ENCODE results near the gene SFI1.

SFI1 gene

GRCh38 chr22:31497148-31497938 lies 1.0 kb downstream of the SFI1 start:
- Histone ChIP-seq H3K4me2 (ENCODE audit: low read depth, low read length, poor library complexity, severe bottlenecking) (peak overlapping the region; percentile 92), H3K79me2 (ENCODE audit: insufficient read depth, low read length) (peaks cover 37% of the 10 kb centered on the region), H3K9me3 (ENCODE audit: insufficient read depth, low read depth, low read length) (no peaks in the 10 kb centered on the region), H3K36me3 (ENCODE audit: insufficient read depth, low read length) (no peaks in the 10 kb centered on the region), H2AFZ (ENCODE audit: low read length) (peak overlapping the region; percentile 94), H3K9me2 (replicated peaks; ENCODE audit: low read depth, low read length) (no peaks in the 10 kb centered on the region), H3F3A (ENCODE audit: low read depth) (no peaks in the 10 kb centered on the region), H3K4me3 (ENCODE audit: low read length, poor library complexity, severe bottlenecking) (peak overlapping the region; percentile 83), H4K20me1 (ENCODE audit: insufficient read depth, low read length, poor library complexity, severe bottlenecking) (no peaks in the 10 kb centered on the region), H3K27me3 (ENCODE audit: insufficient read depth, low read length, poor library complexity, severe bottlenecking) (no peaks in the 10 kb centered on the region), H3K9ac (ENCODE audit: low read depth, low read length, poor library complexity, severe bottlenecking) (peak overlapping the region; percentile 71), H3K4me1 (ENCODE audit: insufficient read depth, low read length, poor library complexity, severe bottlenecking) (peaks cover 7% of the 10 kb centered on the region)
- TF ChIP-seq EZH2phosphoT487 (IDR thresholded peaks at IDR 0.05; ENCODE audit: borderline replicate concordance) (no peak), CTCF (conservative IDR thresholded peaks at IDR 0.05; ENCODE audit: low read length) (no peak)

GRCh38 chr22:31501738-31502137 lies 5.4 kb downstream of the SFI1 start:
- Histone ChIP-seq H3K9ac (ENCODE audit: low read depth, low read length, poor library complexity, severe bottlenecking) (no peak overlapping the region), H3K4me1 (ENCODE audit: insufficient read depth, low read length, poor library complexity, severe bottlenecking) (peaks cover 7% of the 10 kb centered on the region), H2AFZ (ENCODE audit: low read length) (no peak overlapping the region), H3K79me2 (ENCODE audit: insufficient read depth, low read length) (peaks cover 44% of the 10 kb centered on the region), H3K4me2 (ENCODE audit: low read depth, low read length, poor library complexity, severe bottlenecking) (no peak overlapping the region), H3K36me3 (ENCODE audit: insufficient read depth, low read length) (no peaks in the 10 kb centered on the region), H3F3A (ENCODE audit: low read depth) (no peaks in the 10 kb centered on the region), H3K9me3 (ENCODE audit: insufficient read depth, low read depth, low read length) (no peaks in the 10 kb centered on the region), H4K20me1 (ENCODE audit: insufficient read depth, low read length, poor library complexity, severe bottlenecking) (no peaks in the 10 kb centered on the region), H3K4me3 (ENCODE audit: low read length, poor library complexity, severe bottlenecking) (no peak overlapping the region), H3K27me3 (ENCODE audit: insufficient read depth, low read length, poor library complexity, severe bottlenecking) (no peaks in the 10 kb centered on the region), H3K9me2 (replicated peaks; ENCODE audit: low read depth, low read length) (no peaks in the 10 kb centered on the region)
- TF ChIP-seq EZH2phosphoT487 (IDR thresholded peaks at IDR 0.05; ENCODE audit: borderline replicate concordance) (no peak), CTCF (conservative IDR thresholded peaks at IDR 0.05; ENCODE audit: low read length) (no peak)

- Histone ChIP-seq H3K36me3 (ENCODE audit: insufficient read depth, low read length) (no peaks in the 10 kb centered on the region), H3F3A (ENCODE audit: low read depth) (no peaks in the 10 kb centered on the region), H3K4me2 (ENCODE audit: low read depth, low read length, poor library complexity, severe bottlenecking) (no peak overlapping the region), H4K20me1 (ENCODE audit: insufficient read depth, low read length, poor library complexity, severe bottlenecking) (no peaks in the 10 kb centered on the region), H3K79me2 (ENCODE audit: insufficient read depth, low read length) (peaks cover 29% of the 10 kb centered on the region; the same call in 1 of the 2 replicates), H3K27me3 (ENCODE audit: insufficient read depth, low read length, poor library complexity, severe bottlenecking) (no peaks in the 10 kb centered on the region), H3K4me3 (ENCODE audit: low read length, poor library complexity, severe bottlenecking) (no peak overlapping the region), H3K9me3 (ENCODE audit: insufficient read depth, low read depth, low read length) (no peaks in the 10 kb centered on the region), H3K9me2 (replicated peaks; ENCODE audit: low read depth, low read length) (no peaks in the 10 kb centered on the region), H3K9ac (ENCODE audit: low read depth, low read length, poor library complexity, severe bottlenecking) (no peak overlapping the region), H2AFZ (ENCODE audit: low read length) (no peak overlapping the region), H3K4me1 (ENCODE audit: insufficient read depth, low read length, poor library complexity, severe bottlenecking) (no peaks in the 10 kb centered on the region)
- no peak for TF ChIP-seq CTCF (conservative IDR thresholded peaks at IDR 0.05; ENCODE audit: low read length)
- no peak for TF ChIP-seq EZH2phosphoT487 (IDR thresholded peaks at IDR 0.05; ENCODE audit: borderline replicate concordance)
These were observed 7.1 kb downstream of the SFI1 start for GRCh38 chr22:31503211-31503964.

Measured in Loucy (cell line).